Hematopoietic multipotent progenitor cell treated with erythropoietin and hydrocortisone succinate and interleukin-3 and kit ligand, for 6 days (in vitro differentiated cells): ENCODE measurements around the gene PEPD.

Experiments used
- DNase-seq: peaks from one replicate; pipeline ENCODE4 v3.0.0-alpha.2; 2015

The PEPD gene

DNA sequence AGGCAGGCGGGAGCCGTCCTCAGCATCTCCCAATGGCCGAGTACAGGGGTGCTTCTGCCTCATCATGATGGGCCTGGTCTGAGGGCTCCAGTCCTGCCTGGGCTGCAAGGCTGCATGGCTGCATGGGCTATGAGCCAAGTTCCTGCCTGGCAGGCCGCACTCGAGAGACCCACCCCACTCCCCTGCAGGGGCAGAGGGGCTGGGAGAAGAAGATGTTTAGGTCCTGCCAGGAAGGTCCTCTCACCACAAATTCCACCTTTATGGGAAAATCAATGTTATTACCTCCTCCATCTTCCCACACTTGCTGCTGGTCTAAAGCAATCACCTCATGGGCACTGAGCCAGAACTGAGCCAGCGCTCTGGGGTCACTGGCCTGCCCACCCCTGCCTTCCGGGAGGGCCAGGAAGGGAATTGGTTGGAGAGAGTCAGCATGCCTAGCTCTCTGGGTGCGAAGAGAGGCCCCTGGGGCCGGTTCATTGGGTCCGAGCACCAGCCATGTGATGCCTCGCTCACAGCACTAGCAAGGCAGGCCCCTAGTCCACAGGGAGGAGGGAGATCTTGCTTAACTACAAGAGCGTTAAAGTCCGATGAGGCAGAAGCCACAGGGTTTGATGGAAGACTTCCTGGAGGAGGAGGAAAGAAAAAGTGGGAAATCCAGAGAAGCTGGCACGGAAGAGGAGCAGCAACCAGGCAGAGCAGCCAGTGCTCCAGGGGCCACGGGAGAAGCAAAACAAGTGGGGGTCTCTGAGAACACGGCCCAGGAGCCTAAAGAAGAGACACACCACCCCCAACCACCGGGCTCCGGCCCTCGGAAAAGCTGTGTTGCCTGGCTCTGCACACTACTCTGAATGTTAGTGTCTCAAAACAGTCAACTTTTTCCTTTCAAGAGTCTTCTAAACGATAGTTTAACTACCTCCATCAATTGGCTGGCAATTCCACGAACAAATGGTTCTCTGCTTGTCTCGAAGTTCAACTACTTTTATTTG, 84.9 kb downstream of the PEPD start:
- no peak for DNase-seq

GRCh38 chr19:33435706-33436359, 85.8 kb downstream of the PEPD start:
- no peak for DNase-seq

DNA sequence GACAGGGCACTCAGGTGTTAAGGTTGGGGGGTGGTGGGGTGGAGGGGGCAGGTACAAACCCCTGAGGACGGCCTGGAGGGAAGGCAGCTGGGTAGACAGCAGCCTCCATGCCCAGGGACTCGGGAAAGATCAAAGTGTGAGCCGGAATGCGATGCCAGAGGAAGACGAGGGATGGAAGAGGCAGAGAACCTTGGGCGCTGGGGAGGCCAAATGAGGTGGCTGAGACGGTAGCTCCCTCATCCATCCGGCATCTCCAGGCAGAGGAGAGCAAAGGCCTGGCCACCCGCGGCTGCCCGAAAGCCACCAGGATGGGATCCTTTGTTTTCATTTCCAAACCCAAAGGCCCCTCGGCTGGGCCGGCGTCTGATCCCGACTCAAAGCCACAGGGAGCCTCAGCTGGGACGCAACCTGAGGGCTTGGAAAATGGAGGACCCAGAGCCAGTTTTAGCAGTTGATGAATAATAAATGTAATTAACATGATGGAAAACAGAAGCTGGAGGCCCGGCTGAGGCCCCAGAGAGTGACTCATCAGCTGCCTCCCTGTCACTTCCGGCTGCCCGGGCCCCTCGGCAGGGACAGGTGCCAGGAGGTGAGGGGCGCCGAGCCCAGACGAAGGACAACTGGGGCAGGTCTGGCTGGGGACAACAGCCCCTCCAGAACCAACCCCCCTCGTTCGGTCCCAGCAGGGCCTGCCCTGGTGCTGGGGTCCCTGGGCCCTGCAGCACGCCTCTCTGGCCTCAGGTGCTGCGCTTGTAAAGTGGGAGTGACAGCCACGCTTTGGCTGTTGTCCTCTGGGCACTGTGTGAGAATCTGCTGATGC, 86.5 kb downstream of the PEPD start:
- no peak for DNase-seq

DNA sequence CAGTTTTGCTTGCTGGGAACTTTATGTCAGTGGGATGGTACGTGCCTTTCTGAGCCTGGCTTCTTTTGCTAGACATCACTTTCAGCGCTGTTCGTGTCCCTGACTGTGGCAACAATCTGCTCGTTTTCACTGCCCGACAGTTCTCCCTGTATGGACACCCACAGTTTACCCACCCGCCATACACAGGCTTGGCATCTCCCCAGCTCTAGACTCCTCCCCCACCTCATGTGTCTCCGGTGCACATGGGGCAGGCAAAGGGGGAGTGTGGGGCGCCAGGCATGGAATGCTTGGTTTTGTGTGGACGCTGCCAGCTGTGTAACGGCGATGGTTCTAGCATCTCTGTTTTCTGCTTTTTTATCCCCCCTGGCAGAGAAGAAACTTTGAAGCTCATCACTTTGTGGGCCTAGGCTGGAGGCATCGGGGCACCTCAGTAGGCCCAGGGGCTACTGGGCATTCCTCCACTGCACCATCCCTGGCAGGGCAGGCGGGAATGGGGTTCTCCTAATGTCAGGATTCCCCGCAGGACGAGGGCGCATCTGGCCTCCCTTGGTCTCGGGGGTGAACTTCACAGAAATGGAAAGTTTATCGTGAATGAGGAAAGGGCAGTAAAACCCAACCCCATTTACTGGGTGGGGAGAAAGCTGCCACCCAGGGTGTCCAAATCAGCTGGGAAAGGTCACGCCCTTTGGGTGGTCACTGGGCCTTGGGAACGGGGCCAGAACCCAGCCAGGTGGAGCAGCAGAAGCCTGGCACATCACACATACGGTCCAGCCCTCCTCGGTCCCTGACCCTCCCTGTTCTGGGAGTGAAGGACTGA, 87.3 kb downstream of the PEPD start:
- no peak for DNase-seq

- no peak for DNase-seq
These were observed 89.0 kb downstream of the PEPD start for GRCh38 chr19:33432446-33433170.

DNA sequence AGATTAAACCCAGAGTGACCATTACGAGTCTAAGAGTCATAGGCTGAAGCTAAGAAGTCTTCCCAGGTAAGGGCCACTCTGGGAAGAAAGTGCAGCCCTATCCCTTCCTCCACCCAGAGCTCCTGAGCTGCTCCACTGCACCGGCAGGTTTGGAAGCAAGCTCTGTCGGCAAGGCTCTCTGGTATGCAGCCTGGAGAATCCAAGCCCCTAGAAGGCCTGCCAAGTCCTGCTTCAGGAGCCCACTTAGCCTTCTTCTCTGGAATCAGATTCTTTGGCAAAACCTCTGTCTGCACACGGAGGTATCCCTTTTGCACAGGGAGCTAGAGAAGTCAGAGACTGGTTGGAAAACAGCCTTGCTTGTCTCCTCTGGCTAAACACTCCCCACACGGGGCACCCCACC, 89.6 kb downstream of the PEPD start:
- no peak for DNase-seq

GRCh38 chr19:33430674-33431277, 90.8 kb downstream of the PEPD start:
- peak; percentile 82 for DNase-seq

- no peak for DNase-seq
These were observed 91.5 kb downstream of the PEPD start for GRCh38 chr19:33429891-33430673.

DNA sequence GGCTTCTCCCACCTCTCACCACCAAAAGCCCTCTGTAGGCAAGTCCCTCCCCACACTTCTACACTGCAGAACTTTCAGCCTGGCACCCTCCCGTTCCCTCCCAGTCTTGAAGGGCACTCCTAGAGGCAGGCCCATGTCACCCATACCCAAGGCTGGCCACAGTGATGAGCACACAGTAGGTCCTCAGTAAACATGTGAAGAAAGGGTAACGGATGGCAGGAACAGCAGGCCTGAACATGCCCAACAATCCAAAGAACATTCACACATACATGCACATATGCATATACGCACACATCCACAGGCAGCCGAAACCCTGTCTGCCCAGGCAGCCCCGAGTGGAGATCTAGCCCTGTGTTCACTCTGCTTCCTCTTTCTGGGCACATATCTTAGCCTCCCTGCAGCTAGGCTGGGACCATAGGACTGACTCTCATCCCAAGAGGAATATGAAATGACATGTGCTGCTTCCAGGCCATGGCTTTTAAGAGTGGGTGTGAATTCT, 92.9 kb downstream of the PEPD start:
- DNase-seq: no peak

GRCh38 chr19:33427801-33428626, 93.6 kb downstream of the PEPD start:
- DNase-seq: no peak

DNA sequence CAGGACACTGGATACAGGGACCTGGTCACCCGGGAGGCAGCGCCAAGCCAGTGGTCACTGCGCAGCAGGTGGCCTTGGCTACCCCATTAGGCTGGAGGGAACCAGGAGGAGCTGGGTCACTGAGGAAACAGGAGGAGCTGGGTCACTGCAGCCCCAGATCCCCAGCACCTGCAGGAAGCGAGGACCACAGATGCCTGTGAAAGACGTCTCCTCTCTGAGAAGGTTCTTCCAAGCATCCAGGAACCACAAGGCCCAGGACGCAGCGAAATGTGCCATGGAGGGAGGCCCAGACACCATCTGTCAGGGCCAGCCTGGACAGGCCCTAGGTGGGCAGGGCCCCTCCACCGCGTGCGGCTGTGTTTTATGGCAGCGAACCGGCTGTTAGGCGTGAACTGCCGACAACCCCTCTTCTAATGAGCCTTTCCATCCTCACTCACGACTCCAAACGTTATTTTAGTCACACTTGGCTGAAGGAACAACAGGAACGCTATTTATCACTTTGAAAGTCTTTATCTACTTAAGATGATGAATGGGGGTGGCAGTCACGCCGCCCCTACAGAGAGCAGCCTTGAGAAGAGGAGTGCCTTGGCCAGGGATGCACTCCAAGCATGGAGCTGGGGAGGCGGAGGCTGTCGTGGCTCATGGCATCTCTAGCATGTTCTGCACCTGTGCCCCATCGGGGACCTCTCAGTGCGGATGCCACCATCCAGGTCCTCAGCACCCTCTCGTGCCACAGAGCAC, 94.8 kb downstream of the PEPD start:
- no peak for DNase-seq

- no peak for DNase-seq
These were observed 97.4 kb downstream of the PEPD start for GRCh38 chr19:33424181-33424580.

GRCh38 chr19:33422369-33423180, 99.0 kb downstream of the PEPD start:
- no peak for DNase-seq

GRCh38 chr19:33421368-33421767, 100.2 kb downstream of the PEPD start:
- DNase-seq: no peak

DNA sequence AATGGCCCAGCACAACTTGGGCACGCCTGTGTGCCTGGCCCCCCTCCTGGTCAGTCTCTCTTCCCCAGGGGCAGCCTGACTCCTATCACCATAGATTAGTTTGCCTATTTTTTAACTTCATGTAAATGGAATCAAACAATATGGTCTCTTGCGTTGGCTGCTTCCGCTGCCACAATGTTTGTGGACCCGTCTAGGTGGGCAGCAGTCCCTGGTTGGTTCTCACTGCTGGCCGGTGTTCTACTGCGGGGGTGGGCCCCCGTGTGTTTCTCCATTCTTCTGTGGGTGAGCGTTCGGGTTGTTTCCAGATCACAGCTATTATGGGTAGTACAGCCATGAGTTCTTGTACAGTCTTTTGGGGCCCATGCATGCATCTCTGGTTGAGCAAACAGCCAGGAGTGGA, 100.8 kb downstream of the PEPD start:
- DNase-seq: no peak

DNA sequence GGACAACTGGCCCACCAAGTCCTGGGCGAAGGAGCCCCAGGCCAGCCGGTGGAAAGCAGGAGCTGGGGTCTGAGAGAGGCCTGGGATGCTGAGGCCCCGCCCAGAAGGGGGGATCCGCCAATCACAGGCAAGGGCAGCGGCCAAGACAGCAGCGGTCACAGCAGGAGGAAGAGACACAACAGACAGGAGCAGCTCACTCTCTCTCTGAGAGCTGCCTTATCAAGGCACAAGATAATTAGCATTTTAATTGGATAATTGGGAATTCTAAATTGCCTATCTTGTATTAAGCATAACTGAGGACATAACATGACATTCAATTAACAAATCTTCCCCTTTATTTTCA, 101.8 kb downstream of the PEPD start:
- DNase-seq: no peak

DNA sequence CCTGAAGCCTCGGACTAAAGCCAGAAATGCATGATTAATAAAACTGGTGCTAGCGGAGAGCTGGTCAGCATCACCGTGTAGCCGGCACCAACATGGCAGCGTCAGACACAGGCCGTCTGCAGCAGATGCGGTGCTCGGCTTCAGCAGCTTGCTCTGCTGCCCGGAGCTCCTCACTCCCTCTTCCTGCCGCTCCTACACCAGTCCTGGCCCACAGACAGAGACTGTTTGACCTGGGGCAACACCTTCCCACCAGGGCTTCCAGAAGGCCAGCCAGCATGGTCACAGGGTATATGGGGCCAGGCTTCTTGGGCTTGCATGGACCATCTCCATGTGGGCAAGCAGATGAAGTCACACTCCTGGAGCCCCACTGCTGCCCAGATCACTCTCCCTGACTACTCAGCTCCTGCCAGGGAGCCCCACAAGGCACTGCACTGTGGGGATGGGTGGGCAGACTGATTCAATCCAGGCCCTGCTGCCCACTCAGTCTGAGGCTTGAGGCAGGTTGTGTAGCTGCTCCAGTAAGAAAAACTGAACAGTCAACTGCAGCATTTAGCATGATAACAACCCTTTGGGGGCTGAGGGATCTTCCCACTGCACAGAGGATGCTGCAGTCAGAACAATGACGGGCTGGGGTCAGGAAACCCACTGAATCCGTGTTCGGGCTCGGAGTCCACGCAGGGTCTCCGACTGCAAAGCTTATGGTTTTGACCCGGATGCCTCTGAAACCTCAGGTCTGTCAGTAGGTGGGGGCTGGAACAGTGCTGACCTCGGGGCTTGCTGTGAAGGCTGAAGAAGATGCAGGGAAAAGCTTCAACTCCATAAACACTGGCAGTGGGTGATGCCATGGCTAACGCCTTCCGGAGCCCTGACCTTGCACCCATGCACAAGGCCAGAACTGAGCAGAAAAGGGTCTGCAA, 102.5 kb downstream of the PEPD start:
- DNase-seq: no peak
